HL-60/S4 (cell line): Measurements from ENCODE around the gene ZNF48.

ENCODE experiments used
- in situ Hi-C: fragments of 300-500 bp; cut with MboI; formaldehyde crosslinking; loops from 2 replicates; pipeline ENCODE4 v1.14.3; 2022; ENCODE audit warnings: low sequenced_read_pairs

Gene ZNF48

DNA sequence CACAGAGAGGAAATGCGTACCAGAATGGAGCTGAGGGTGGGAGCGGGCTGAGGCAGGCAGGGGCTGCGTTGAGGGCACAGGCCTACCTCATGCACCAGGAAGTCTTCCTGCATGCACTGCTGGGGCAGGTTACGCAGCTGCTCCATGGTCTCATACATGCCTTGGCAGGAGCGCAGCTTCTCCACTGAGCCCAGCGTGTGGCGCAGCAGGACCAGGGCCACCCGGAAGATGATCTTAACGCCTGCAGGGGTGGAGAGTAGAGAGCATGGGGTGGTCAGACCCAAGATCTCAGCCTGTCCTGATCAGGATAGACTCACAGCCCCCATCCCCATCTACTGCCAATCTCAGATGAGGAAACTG, 36.7 kb upstream of the ZNF48 start:
- in situ Hi-C loops, result no loop called here

DNA sequence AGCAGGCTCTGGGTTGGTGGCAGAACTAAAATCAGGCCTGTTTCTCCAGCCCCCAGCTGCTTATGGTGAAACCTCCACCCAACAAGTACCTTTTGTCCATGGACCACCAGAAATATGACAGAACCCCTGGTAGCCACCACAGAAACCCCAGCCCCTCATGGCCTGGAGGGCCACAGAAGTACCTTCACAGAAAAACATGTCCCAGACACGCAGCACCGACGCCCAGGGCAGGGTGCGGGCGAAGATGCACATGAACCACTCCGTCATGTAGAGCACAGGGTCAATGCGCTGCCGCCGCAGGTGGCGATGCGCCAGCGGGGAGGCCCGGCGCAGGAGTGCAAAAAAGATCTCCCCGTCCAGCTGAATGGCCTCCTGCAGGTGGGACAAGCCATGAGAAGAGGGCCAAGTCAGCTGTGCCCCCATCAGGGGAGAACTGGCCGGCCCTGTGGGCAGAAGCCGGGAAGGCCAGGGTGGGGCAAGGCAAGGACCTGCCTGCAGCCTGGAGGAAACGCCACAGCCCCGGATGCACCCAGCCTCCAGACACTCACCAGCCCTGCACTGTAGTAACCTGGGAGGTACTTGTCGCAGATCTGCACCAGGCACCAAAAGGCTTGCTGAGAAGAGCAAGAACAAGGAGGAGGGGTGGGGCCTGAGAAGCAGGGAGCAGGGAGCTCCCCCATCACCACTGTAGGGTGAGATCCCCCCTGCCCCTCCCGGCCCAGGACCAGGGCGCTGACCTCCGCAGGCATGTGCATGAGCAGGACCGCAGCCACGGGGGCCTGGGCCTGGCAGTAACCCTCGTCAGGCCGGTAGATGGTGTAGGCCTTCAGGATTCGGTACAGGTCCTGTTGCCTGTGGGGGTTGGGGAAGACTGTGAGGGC, 36.0 kb upstream of the ZNF48 start:
- in situ Hi-C loops, result no loop called here

DNA sequence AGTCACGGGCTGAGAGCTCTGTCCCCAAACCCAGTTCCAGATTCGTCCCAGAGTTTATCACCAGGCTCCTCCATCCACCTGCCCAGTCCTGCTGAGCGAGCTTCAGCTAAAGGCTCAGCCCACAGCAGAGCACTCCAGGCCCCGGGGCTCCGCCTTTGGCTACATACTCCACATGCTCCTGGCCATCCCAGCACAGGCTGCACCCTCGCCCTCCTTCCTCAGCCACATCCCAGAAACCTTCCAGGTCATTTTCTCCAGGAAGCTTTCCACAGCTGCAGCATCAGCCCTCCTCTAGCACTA, 35.4 kb upstream of the ZNF48 start:
- in situ Hi-C loops, result no loop called here

DNA sequence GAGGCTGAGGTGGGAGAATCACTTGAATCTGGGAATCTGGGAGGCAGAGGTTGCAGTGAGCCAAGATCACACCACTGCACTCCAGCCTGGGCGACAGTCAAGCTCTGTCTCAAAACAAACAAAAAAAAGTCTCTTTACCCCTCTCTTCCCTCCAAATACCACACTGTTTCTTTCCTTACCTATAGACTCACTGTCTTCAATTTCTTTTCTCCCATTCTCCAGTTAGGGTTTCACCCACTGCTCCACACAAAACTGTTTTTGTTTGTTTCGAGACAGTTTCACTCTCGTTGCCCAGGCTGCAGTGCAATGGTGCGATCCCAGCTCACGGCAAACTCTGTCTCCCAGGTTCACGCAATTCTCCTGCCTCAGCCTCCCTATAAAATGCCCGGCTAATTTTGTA, 34.0 kb upstream of the ZNF48 start:
- in situ Hi-C loops, result no loop called here

DNA sequence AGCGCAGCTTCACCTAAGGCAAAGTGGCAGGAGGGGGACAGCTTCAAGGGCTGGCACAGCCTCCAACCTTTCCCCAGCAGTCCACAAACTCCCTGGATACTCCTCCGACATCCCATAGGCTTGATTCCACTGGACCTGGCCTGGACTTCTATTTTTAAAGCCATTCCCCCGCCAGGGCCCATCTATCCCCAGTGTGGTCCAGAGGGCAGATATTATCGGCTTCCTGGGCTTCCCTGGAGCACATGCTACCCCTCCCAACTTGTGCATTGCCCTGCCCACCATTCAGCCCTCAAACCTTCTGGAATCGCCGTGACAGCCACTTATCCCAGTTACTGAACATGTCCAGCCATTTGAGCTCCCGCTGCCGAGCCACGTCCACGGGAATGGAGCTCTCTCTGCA, 30.0 kb upstream of the ZNF48 start:
- in situ Hi-C loops, result no loop called here

DNA sequence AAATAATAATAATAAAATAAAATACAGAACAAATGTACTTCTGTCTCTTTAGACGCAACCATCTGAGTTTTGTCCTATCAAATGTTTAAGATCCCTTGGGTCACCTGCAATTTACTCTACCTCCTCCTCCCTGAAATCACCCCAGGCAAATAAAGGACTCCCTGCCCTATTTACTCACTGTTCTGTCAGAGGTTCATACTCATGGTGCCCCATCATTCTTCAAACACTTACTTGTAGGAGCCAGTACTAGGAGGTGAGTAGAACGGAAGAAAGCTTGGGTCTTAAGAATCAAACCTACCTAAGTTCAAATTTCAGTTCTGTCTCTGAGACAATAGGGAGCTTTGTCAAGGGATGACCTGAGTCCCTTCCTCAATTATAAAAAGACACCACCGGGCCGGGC, 28.7 kb upstream of the ZNF48 start:
- in situ Hi-C loops, result no loop called here

DNA sequence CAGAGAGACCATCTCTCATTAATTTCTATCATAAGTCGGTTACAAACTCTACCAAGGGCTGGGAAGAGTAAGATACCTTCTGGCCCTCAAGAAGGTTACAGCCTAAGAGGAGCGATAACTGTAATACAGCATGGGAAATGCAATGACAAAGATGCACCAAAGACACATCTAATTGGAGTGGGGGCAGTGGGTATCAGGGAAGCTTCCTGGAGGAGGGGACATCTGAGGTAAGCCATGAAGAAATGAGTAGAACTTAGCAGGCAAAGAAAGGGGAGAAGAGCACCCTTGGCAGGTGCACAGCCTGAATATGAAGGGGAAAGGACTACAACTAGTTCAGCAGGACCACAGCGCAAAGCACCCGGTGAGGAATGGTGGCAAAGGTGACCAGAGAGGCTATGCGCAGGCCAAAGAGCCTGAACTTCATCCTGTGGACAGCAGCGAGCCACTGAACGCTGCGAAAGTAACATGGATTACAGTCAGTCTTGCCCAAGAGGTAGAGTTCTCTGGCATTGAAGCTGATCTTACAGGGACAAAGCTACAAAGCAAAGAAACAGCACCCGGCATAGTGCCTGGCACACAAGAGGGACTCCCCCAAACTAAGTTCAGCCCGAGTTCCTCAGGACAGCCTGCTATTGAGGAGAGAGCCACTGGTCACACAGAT, 27.7 kb upstream of the ZNF48 start:
- in situ Hi-C loops, result no loop called here

DNA sequence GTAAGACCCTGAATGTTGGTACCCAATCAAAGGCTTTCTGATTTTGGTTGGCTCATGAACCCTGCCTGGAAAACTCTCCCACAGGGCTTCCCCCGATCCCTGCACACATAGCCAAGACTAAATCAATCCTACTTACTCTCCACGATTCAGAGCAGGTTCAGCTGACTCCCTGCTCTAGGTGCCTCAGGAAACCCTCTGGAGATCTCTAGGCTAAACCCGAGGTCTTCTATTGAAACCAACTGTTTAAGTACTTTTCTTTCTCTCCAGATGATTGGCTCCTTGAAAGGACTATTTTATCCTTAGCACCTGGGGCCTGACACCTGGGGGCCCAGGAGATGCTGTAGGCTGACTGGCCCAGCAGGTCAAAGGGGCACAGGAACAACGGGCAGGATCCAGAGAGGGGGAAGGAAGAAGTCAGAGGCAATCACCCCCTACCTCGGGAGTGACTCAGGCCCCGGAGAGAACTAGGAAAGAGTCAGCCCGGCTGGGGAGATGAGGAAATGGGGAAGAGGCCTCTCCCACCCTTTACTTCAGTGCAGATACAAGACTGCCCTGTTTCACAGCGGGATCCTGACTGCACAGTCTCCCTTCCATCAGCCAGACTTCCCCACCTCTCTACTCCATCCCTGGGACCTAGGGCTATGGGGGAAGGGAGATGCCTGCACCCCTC, 27.0 kb upstream of the ZNF48 start:
- in situ Hi-C loops, result no loop called here

DNA sequence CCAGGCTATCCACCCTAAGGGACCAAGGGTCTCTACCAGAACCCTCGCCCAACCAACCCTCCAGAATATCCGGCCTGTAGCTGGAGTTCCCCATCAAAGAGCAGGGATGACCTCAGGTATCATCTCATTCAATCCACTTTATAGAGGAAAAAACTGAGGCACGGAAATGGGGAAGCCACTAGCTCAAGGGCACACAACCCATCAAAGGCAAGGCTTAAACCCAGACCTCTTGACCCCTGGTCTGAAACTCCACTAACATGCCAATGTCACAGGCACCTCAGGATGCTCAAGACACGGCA, 26.5 kb upstream of the ZNF48 start:
- in situ Hi-C loops, result no loop called here

DNA sequence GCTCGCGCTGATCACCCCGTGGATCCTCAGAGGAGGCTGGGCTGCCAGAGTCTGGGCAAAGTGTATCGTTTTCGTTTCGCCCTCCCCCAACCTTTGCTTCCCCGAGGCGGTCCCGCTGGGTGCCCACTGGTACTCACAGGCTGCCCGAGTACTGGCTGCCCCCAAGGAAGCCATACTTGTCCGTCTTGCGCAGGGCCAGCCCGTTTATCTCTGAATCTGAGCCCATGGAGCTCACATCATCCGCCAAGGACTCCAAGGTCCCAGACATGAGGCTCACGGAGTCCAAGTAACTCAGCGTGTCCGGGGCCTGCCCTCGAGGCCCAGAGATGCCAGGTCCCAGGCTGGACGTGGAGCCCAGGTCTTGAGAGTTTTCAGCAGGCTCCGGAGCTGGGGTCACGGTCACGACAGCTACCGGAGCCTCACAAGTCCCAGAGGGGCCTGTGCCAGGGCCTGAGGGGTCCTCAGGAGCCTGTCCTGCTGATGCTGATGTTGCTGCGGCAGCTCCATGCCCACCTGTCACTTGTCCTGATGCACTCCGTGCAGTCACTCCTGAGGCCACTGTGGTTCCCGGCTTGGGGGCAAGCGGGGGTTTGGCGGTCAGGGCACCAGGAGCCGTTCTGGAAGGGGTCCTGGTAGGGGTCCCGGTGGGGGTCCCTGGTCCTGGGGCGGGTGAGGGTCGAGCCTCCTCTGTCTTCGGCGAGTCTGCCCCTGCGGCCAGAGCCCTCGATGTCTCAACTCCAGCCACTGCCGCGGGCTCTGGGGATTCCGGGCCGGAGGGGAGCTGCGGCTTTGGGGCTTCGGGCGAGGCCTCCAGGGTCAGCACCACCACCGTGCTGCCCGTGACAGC, 25.9 kb upstream of the ZNF48 start:
- in situ Hi-C loops, result no loop called here

DNA sequence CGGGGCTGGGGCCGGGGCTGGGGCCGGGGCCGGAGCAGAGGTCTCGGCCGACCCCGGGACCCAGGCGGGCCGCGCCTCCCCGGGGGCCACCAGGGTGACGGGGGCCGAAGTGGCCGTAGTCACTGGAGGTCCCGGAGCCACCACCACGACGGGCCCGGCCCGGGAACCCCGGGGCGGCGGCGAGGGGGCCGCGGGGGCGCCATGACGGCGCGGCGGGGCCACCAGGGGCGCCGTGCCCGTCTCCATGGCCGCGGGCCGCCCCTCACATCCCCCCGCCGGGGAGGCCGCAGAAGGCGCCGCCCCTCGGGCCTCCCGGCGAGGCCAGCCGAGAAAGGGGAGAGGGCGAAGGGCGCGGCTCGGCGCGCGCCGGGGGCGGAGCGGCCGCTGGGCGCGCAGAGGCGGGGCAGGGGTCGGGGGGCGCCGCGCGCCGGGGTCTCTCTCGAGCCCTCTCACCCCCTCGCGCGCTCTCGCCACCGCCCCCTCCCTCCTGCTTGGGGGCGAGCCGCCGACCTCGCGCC, 25.2 kb upstream of the ZNF48 start:
- in situ Hi-C loops, result no loop called here

DNA sequence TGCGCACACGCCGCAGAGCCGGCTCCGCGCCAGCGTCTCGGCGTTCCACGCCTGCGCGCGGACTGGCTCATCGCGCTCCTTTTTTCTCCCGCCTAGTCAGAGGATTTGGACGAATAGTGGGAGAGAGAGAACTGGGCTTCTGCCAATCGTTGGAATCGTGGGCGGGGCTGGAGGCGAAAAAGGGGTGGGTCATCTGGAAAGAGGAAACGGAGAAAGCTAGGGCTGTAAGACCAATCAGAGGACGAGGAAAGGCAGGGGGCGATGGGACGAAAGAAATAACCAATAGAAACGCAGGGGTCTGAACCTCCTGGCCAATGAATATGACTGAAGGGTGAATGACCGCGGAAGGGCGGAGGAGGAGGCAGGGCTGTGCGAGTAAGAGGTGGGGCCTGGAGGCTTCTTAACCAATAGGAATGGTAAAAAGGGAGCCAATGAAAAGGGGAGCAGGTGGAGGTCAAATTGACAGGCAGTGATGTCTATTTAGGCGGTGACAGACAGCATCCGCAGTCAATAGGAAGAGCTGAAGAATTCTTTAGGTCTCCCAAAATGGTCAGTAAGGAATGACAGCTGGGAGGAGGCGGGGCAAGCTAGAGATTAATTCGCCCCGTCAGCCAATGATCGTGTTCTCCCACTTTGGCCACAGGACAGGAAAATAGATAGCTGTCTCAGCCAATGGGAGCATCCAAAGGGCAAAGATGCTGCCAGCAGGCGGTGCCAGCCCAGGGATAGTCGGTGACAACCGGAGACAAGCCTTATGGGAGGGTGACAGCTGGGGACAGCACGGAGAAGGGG, 24.6 kb upstream of the ZNF48 start, which contains the start of gene TBC1D10B:
Gene TBC1D10B (minus strand): TSS at position 39 of the 792 bp plus-strand sequence. CDS start 311 bp downstream, outside the sequence.
- in situ Hi-C loops, result no loop called here

DNA sequence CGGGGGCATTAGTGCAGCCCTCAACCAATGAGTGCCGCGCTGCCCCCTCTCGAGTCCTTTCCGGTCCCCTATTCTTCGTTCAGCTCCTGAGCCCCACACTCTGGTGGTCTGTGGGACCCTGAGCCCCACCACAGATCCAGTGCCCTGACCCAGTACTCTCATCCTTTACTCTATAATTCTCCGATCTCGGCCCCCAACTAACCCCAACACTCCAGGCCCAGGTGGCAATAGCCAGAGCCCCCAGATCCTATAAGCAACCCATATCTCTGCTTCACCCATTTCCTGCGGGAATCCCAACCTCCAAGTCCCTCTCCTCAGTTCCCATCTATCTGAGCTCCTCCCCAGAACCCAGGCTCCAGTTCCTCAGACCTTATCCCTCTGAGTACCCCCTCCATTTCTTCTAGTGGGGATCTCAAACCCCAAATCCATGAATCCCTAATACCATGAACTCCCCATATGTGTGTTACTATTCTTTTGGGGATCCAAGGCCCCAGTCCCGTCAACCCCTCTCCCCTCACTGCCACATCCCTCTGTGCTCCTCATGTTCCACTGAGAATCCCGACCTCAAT, 23.9 kb upstream of the ZNF48 start:
- in situ Hi-C loops, result no loop called here

DNA sequence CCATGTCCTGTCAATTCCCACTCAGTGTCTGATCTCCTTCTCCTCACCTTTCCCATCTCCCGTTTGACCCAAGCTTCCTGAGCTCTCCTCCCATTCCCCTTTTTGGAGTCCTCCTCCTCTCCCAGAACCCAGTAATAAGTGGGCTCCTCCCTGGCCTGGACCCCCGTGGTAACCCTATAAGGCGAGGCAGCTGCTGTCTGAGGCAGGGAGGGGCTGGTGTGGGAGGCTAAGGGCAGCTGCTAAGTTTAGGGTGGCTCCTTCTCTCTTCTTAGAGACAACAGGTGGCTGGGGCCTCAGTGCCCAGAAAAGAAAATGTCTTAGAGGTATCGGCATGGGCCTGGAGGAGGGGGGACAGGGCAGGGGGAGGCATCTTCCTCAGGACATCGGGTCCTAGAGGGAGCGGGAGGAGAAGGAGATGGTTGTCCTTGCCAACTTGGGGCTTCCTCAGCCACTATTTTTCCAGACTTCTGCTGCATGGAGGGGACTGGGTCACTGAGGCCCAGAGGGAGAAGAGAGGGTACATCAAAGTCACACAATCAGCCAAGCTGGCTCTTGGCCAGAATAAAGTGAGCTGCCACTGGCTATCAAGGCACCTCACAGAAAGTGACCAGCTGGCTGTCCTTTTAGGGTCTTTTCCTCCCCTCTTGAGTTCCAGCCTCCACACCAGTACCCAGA, 23.0 kb upstream of the ZNF48 start:
- in situ Hi-C loops, result no loop called here

DNA sequence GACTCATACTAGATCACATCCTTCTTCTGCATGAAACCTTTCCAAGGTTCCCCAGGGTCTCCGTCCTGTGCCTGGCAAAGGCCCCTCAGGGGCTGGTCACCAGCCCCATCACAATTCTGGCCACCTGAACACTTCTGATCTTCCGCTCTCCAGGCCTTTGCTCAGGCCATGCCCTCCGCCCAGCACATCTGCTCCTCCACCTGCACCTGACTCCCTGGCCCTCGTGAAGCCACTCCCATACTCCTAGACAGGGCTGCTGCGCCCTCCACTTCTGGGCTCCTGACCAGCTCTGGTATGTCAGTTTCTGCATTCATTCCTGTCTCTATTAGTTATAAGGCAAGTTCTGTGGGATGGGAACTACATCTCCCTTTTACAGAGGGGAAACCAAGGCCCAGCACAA, 22.5 kb upstream of the ZNF48 start:
- in situ Hi-C loops, result no loop called here

DNA sequence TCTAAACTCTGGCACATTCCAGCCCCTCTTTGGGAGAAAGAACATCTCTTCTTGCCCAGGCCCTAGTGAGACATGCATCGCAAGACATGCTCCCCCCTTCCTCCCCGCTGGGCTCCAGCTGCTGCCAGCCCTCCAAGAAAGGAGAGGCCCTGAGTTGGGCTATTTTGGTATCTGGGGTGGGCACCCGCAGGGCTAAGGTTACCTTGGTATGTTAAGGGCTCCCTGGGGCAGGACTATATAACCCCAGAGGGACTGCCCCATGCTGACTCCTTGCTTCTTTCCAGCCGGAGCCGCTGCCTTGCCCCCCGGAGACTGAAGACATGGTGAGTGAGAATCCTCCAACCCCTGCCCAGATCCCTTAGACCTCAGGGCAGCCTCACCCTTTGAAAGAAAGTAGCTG, 20.7 kb upstream of the ZNF48 start, which contains the start of gene MYL11:
Gene MYL11 (plus strand): TSS at position 265 of the 400 bp plus-strand sequence. CDS start 56 bp downstream, at position 321.
- in situ Hi-C loops, result no loop called here

DNA sequence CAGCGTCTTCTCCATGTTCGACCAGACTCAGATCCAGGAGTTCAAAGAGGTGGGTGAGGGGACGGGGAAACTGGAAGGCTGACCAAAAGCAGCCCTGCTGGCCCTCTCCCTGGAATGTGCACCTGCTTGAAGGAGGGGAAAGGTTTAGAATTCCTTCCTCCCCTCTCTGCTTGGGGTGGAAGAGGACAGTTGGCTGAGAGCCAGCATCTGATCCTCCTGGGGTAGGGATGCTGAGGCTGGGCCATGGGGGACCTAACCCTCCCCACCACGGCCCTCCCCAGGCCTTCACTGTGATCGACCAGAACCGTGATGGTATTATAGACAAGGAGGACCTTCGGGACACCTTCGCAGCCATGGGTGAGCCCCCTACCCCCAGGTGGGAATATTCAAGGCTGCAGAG, 19.4 kb upstream of the ZNF48 start:
- in situ Hi-C loops, result no loop called here

DNA sequence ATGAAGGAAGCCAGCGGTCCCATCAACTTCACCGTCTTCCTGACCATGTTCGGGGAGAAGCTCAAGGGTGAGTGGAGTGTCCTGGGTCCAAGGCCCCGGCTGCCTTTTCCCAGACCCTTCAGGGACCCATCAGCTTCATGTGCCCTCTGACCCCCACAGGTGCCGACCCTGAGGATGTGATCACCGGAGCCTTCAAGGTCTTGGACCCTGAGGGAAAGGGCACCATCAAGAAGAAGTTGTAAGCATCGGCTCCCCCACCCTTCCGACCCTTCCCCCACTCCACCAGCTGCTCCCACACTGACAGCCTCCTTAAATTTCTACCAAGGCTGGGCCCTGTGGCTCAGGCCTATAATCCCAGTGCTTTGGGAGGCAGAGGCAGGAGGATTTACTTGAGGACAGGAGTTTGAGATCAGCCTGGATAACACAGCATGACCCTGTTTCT, 18.7 kb upstream of the ZNF48 start:
- in situ Hi-C loops, result no loop called here
